ENCODE measurements around the gene STAG2.

DNA sequence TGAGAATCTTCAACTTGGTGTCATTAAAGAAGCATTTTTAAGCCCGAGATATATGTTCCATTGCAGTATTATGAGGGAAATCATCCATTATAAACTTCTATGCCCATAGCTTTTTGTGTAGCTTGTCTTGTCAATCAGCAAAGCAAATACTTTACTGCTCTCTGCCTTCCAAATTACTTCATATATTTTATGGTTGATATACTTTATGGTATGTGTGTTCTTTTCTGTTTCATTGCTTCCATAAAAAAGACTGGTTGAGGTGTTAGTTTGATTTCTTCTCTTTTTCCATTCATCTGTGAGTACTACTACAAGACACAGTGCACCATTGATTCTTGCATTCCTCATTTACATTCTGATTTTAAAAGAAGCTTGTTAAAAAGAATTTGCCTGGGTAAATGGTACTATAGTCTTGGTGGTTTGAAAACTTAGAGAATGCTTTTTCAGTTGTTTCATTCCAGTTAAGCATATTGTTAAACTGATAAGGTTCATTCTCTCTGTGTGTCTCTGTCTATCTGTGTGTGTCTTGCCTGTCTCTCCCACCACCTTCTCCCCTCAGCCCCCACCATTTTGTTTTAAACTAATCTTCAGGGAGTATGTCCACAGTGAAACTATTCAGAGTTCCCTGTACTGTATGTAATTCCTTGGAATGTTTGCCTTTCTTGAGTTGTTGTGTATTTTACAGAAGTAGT, 27.1 kb downstream of the STAG2 start:
- TF ChIP-seq, protein P1, sequence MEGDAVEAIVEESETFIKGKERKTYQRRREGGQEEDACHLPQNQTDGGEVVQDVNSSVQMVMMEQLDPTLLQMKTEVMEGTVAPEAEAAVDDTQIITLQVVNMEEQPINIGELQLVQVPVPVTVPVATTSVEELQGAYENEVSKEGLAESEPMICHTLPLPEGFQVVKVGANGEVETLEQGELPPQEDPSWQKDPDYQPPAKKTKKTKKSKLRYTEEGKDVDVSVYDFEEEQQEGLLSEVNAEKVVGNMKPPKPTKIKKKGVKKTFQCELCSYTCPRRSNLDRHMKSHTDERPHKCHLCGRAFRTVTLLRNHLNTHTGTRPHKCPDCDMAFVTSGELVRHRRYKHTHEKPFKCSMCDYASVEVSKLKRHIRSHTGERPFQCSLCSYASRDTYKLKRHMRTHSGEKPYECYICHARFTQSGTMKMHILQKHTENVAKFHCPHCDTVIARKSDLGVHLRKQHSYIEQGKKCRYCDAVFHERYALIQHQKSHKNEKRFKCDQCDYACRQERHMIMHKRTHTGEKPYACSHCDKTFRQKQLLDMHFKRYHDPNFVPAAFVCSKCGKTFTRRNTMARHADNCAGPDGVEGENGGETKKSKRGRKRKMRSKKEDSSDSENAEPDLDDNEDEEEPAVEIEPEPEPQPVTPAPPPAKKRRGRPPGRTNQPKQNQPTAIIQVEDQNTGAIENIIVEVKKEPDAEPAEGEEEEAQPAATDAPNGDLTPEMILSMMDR (IDR thresholded peaks at IDR 0.05) = no peak
- TF ChIP-seq EP300 (IDR thresholded peaks at IDR 0.05) = no peak
